ENCODE data around the gene HOXA4.
A peak's percentile ranks its signal among the peaks of the same experiment; 100 is the strongest.

Gene HOXA4

DNA sequence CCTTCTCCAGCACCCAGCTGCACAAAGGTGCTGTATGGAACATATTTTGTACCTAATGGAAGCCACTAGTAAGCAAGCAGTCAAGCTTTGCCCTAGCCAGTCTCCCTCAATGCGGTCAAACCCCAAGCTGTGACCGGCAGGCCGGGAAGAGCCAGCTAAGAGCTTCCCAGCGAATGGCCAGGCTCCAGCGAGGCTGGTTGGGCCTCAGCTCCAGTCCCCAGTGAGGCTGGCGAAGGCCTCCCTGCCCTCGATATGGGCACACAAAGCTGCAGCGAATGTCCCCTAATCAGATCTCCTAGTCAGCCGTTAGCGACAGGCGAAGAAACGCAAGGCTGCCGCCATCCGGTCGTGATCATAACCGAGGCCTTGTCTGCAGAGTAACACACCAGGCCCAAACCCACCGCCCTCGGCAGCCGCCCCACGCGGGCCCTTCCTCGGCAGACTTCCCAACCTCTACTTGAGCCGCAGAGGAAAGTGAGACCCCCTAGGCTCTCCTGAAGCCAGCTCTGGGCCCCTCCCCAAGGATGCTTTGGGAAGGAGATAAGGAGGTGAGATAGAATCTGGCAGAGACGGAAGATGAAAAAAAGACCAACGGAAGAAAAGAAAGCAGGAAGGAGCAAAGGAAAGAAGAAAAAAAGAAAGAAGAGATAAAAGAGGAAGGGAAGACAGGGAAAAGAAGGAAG is 37.8 kb upstream of the HOXA4 start:
- DNase-seq, result no peak

DNA sequence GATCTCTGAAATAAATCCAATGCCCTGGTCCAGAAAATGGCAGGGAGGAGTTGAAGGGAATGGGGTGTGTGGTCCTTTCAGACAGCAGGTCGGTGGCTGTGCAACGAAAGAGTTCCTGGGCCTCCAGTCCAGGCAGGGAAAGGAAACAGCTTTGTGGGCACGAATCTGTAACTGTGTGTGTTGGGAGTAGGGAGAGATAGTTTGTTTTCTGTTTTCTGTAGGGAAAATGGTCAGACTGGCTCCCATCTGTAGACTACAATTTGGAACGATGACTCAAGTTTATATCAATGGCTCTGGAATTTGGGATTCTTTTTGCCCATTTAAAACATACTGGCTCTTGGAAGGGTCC is 37.3 kb upstream of the HOXA4 start:
- DNase-seq, result no peak

- no peak for DNase-seq
These were observed 36.3 kb upstream of the HOXA4 start for GRCh38 chr7:27166531-27167505.

GRCh38 chr7:27165996-27166530 is 35.5 kb upstream of the HOXA4 start:
- DNase-seq, result no peak

- DNase-seq, result no peak
These were observed 34.8 kb upstream of the HOXA4 start, which contains the start of gene HOXA9 for GRCh38 chr7:27165089-27165995. HOXA9 (minus strand) TSS chr7:27165537; CDS start chr7:27165457, 80 bp downstream.

- DNase-seq, result no peak
These were observed 34.0 kb upstream of the HOXA4 start for GRCh38 chr7:27164367-27165088.

DNA sequence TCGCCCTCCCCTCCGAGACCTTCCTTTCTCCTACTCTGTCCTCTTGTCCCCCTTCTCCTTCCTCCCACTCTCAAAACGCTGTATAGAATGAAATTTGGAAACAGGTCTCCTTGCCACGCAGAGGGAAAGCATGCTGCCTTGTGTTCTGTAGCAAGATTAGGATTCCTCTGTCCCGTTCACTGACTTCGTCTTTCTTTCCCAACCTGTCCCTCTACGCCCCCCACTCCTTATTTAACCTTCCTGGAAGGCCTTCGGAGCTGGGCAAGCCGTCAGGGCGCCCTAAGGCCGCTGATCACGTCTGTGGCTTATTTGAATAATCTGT is 33.4 kb upstream of the HOXA4 start:
- no peak for DNase-seq

- DNase-seq, result no peak
These were observed 32.9 kb upstream of the HOXA4 start for GRCh38 chr7:27163288-27164044.

DNA sequence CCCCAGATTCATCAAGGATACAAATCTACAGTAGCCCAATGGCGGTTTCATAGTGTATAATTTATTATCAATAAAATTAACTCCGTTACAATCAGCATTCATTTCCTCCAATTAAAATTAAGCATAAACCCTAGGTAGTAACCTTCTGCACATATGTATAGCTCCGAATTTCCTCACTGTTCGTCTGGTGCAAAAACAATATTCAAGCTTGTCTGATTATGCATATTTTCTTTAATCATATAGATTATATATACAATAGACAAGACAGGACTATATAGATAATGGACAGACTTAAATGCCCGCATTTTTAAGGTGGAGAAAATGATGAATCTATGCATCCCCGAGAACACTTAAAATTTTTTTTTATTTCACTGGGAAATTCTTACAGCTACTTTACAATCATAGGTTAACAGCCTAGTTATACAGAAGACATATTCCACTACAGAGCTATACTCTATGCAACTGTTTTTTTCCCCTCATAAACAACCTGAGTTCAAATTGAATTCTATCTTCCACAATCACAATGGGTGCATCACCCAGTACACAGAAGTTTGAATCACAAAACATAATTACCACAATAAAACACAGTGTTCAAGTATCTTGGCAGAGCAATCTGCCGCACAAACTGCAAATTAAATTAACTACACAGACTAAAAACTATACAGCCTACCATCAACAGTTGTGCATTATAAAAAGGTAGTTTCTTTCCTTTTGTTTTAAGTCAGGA is 32.2 kb upstream of the HOXA4 start:
- no peak for DNase-seq

DNA sequence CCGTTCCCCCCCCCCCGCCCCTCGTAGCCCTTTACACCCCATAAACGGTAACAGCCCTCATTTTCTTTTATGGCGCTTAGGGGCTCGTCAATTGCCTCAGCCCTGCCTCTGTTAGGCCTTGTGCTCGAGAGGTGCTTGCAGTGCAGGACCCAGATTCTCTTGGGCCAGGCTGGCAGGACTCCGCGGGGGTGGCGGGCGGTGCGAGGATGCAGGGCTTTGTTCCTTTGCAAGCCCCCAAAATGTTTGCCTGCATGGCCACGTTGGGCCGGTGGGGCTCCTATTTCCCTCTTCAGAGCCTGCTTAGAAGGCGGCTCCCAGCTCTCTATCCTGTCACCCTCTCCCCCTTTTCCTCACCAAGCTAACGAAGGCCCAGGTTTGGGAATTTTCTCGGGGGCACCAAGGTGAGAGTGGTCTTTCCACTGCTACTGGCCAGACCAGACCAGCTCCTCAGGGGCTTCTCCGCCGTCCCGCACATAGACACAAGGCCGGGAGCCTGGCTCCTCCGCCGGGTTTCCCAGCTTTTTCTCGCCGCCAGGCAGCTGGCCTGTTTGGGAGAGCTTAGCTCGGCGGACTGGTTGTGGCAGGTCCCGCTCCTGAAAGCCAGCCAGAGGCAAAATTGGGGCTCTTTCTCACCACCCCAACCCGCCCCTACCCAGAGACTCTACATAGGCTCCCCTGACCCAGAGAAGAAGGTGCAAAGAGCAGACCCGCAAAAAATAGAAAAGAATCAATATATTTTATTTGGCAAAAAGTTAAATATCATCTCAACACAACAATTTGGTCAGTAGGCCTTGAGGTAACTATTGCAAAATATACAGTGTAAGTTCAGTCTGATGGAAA is 31.4 kb upstream of the HOXA4 start:
- DNase-seq, result no peak

- DNase-seq, result no peak
These were observed 30.7 kb upstream of the HOXA4 start for GRCh38 chr7:27161214-27161720.

DNA sequence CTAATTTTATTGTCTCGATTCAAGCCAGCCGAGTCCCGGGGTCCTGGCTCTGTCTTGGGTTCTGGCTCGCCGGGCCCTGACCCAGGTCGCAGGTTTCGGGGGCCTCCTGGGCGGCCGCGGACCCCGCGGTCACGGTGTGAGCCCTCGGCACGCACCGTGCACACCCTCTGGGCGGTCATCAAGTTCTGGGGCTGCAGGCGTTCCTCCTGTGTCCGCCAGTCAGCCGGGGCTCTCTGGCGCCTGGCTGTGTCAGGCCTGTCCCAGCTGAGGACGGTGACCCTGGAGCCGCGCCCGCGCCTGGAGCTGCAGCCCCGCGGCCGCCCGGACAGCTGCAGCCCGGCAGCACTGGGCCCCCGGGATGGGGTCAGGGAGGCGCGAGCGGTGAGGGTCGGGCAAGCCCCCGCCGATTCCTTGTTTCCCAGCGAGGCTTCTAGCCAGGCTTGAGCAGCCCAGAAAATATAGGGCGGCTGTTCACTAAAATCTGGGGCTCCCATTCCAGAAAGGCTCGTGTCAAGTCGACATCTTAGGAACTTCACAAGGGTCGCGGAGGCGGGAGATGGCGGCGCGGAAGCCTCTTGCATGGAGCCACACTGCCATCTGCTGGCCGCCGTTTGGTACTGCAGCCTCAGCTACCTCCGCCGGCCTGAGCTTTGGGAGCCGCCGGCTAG is 30.1 kb upstream of the HOXA4 start:
- DNase-seq, result peak; percentile 86

DNA sequence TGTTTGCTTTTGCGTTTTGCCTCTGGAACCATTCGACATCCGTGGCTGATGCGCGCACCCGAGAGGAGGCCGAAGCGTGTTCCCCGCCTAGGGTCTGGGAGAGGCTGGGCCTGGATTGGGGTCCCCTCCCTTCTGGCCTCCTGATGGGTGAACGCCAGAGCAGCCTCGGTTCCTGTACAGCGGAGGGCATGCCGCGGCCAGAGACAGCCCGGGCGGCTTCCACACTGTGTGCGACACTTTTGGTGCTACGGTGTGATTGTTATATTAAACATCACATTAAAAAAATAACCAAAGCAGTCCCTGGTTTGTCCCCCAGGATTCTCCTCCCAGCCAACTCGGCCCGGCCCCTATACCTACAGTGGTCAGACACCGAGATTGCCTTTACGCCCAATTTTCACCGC is 29.6 kb upstream of the HOXA4 start:
- DNase-seq, result no peak

- no peak for DNase-seq
These were observed 28.9 kb upstream of the HOXA4 start for GRCh38 chr7:27159266-27160144.

- no peak for DNase-seq
These were observed 28.1 kb upstream of the HOXA4 start for GRCh38 chr7:27158436-27159265.

GRCh38 chr7:27157702-27158431 is 27.3 kb upstream of the HOXA4 start:
- DNase-seq, result no peak

Data from activated gamma-delta T cell treated with Interleukin-2 at 50 U/mL for 16 hours (primary cell).